Mammary epithelial cell (primary cell): ENCODE results near the gene DRD2.

Experiments
- CTCF ChIP-seq, 2 donors: IDR thresholded peaks in 1 of 2; conservative IDR thresholded peaks in 1 of 2; 2 replicates each; pipeline ENCODE4 v1.5.1; 2011 to 2012; ENCODE audit warnings: inconsistent platforms in 2 of 2, low read length in 2 of 2, mild to moderate bottlenecking in 2 of 2, control low read depth in 1 of 2, low read depth in 1 of 2; ENCODE audit not compliant: insufficient read depth in 1 of 2; ENCODE audit errors: extremely low read depth in 1 of 2
- EZH2 ChIP-seq: IDR thresholded peaks from 2 replicates; pipeline ENCODE4 v1.6.1; 2012; ENCODE audit warnings: low read length, inconsistent platforms, borderline replicate concordance

- TF ChIP-seq CTCF (conservative IDR thresholded peaks at IDR 0.05 in 1 of 2, IDR thresholded peaks at IDR 0.05 in 1 of 2; ENCODE audit: extremely low read depth in 1 of 2, insufficient read depth in 1 of 2, low read depth in 1 of 2, low read length in 2 of 2) (no peak), EZH2 (no peak)
These were observed 78.0 kb downstream of the DRD2 start for GRCh38 chr11:113397212-113397611.
